ENCODE data around the gene MPG.

DNA sequence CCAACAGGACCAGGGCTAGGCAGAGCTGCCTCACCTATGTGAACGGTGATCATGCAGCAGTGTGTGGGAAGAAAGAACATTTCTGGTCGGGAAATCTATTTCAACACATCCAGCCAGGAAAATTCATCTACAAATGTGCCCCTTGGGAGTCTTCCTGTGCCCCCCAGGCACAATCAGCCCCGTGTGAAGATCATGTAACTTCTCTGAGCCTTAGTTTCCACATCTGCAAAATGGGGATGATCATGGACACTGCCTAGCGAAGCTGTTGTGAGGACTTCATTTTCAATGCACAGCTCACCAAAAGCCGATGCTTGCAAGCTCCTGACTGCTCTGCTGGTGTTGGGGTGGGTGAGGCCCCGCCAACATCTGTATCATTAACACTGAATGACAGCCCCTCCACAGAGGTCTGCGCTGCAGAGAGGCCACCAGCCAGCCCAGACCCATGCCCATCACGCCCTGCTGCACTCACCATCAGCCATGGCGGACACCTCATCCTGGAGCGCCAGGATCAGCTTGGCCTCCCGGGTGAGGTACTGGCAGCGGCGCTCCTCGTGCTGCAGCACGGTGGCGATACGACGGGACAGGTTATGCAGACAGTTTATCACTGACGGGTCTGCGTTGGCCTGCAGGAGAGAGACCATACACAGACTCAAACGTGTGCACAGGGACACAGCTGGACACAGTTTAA lies 34.3 kb downstream of the MPG start:
- TF ChIP-seq POLR2A (IDR thresholded peaks at IDR 0.05): no peak
- no peak for TF ChIP-seq EP300 (IDR thresholded peaks at IDR 0.05)
- TF ChIP-seq, protein P1, sequence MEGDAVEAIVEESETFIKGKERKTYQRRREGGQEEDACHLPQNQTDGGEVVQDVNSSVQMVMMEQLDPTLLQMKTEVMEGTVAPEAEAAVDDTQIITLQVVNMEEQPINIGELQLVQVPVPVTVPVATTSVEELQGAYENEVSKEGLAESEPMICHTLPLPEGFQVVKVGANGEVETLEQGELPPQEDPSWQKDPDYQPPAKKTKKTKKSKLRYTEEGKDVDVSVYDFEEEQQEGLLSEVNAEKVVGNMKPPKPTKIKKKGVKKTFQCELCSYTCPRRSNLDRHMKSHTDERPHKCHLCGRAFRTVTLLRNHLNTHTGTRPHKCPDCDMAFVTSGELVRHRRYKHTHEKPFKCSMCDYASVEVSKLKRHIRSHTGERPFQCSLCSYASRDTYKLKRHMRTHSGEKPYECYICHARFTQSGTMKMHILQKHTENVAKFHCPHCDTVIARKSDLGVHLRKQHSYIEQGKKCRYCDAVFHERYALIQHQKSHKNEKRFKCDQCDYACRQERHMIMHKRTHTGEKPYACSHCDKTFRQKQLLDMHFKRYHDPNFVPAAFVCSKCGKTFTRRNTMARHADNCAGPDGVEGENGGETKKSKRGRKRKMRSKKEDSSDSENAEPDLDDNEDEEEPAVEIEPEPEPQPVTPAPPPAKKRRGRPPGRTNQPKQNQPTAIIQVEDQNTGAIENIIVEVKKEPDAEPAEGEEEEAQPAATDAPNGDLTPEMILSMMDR (IDR thresholded peaks at IDR 0.05): no peak
- TF ChIP-seq POLR2AphosphoS5 (IDR thresholded peaks at IDR 0.05): no peak

Measured in sigmoid colon (tissue), 4 donors.